GM13976 (cell line): Measurements from ENCODE around the gene CALN1.

Experiments
- DNase-seq: peaks from one replicate; pipeline ENCODE4 v3.0.0; 2012; ENCODE audit warnings: low spot score
- in situ Hi-C: fragments of 300-500 bp; cut with MboI; formaldehyde crosslinking; loops from one replicate; pipeline ENCODE4 v1.12.0; 2022; ENCODE audit warnings: low sequenced_read_pairs, mixed read lengths, inconsistent platforms; ENCODE audit not compliant: unreplicated experiment
- TF ChIP-seq, protein P1 (sequence below): IDR thresholded peaks from 2 replicates; pipeline ENCODE4 v1.5.1; 2012; ENCODE audit warnings: borderline replicate concordance, mild to moderate bottlenecking; ENCODE audit not compliant: insufficient read depth; ENCODE audit errors: extremely low read depth, missing control alignments, control extremely low read depth

Gene CALN1

DNA sequence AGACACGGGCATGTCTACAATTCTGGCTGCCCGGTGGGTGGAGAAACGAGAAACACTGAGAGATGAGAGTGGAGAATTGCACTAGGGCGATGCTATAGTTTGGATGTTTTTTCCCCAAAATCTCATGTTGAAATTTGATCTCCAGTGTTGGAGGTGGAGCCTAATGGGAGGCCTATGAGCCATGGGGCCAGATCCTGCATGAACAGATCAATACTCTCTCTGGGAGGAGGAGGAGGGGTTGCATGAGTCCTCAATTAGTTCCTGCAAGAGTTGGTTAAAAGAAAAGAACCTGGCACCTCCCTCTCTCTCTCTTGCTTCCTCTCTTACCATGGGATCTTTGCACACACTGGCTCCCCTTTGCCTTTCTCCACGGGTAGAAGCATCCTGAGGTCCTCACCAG is 299.1 kb downstream of the CALN1 start:
- TF ChIP-seq, protein P1, sequence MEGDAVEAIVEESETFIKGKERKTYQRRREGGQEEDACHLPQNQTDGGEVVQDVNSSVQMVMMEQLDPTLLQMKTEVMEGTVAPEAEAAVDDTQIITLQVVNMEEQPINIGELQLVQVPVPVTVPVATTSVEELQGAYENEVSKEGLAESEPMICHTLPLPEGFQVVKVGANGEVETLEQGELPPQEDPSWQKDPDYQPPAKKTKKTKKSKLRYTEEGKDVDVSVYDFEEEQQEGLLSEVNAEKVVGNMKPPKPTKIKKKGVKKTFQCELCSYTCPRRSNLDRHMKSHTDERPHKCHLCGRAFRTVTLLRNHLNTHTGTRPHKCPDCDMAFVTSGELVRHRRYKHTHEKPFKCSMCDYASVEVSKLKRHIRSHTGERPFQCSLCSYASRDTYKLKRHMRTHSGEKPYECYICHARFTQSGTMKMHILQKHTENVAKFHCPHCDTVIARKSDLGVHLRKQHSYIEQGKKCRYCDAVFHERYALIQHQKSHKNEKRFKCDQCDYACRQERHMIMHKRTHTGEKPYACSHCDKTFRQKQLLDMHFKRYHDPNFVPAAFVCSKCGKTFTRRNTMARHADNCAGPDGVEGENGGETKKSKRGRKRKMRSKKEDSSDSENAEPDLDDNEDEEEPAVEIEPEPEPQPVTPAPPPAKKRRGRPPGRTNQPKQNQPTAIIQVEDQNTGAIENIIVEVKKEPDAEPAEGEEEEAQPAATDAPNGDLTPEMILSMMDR = no peak
- no peak for DNase-seq
- in situ Hi-C loops = no loop called here

DNA sequence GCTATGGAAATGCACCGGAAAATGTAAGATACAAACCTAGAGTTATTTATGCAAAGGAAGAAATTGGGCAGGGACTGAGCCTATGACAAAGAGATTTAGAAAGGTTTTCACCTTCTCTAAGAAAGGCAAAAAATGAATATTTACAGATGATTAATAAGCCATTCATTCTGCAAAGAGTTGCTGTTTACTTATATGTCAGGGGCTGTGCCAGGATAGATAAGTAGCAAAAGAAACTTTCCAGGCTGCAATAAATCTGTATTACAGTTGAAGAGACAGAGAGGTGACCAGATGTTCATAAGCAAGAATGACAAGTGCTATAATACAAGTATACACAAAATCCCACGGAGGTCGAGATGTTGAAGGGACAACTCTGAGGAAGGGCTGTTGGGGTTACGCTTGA is 299.6 kb downstream of the CALN1 start:
- TF ChIP-seq, protein P1 = no peak
- in situ Hi-C loops = no loop called here
- DNase-seq = no peak

DNA sequence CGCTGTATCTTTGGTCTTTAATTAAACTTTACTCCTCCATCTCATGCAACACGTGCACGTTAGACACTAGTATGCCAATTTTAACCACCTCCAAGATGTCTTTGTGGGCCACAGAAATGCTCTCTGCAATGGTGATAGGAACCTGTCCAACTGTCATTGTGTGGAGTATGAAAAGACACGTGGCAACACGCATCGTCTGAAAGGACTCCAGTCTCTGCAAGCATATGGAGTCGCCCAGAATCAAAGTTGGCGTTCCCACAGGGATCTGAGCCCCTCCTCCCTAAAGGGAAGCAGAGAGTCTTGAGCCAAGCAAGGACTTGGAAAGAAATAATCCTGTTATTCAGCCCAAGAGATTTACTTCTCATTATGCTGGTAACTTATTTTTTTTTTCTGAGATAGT is 301.1 kb downstream of the CALN1 start:
- DNase-seq = no peak
- in situ Hi-C loops = no loop called here
- TF ChIP-seq, protein P1 = no peak

DNA sequence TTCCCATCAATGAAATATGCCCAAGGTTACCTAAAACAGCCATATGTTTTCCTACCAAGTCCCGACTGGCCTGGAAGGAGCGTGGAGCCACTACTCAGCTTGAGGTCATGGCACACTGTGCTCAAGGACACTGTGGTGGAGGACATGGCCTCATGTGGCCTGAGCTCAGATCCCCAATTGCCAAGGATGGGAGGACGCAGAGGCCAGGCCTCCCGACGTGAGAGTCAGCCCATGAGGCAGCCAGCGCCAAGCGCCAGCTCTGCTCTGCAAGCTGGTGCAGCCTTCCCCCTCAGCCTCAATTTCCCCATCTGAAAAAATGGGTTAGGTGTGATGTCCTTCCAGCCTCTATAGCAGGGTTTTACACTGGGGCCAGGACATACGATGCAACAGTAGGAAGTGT is 302.6 kb downstream of the CALN1 start:
- in situ Hi-C loops = no loop called here
- DNase-seq = no peak
- TF ChIP-seq, protein P1 = no peak

DNA sequence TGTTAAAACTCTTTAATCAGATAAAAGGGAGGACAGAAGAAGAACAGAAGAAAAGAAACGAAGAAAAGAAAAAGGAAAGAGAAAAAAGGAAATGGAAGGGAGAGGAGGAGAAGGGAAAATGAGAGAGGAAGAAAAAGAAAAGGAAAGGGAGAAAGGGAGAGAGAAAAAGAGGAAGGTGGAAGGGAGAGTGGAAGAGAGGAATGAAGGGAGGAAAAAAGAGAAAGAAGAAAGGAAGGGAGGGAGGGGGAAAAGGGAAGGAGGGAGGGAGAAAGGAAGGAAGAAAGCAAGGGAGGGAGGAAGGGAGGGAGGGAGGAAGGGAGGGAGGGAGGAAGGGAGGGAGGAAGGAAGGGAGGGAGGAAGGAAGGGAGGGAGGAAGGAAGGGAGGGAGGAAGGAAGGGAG is 305.7 kb downstream of the CALN1 start:
- no peak for DNase-seq
- in situ Hi-C loops = no loop called here

DNA sequence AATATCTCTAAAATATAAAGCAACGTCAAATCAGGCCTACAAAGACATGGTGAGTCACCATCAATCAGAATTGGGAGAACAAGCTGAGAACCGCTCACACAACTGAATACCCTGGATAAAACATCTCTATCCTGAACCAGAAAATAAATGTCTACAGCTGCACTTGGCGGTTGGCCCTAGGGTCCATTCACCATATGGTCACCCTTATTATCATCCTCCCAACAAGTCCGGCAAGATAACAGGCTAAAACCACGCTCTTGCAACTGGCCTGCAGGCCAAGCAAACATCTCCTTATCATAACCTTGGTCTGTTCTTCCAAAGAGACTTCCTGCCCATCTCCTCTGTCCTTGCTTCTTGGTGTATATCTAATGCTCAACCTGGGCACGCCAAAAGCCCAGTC is 310.7 kb downstream of the CALN1 start:
- in situ Hi-C loops = no loop called here
- DNase-seq = no peak
- TF ChIP-seq, protein P1 = no peak

More for the DNA sequence above, 305.7 kb downstream of the CALN1 start:
- TF ChIP-seq, protein P1 = no peak

DNA sequence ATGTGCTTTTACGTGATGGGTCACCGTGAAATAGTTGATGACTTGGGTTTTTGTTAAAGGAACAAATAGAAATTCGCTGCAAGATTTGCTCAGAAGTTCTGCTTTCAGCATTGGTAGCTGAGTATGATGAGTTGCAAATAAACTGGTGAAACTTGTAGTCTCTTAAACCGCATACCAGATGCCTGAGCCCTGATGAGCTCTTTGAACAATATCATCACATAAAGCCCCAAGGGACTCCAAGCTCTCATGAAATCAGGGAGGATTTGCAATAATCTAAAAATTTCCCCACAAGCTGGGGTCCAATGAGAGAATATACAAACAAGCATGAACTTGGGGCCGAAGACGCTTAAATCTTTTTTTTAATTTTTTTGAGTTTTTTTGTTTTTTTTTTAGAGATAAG is 312.4 kb downstream of the CALN1 start:
- in situ Hi-C loops = no loop called here
- TF ChIP-seq, protein P1 = no peak
- no peak for DNase-seq
